Effector memory CD8-positive, alpha-beta T cell (primary cell): ENCODE results near the gene CCNO.

ENCODE experiments used
- ATAC-seq: fragments of 150-1000 bp; cut with Tn5 transposase; replicated peaks from 2 replicates; pipeline ENCODE4 v1.10.0; 2021; ENCODE audit warnings: mild to moderate bottlenecking, moderate library complexity
- DNase-seq, 3 experiments: peaks; one replicate each; pipeline ENCODE4 v3.0.0; 2021
- H3K27ac Mint-ChIP-seq, 2 donors: one replicate each; pipeline ENCODE4 v1.8.0; 2022; ENCODE audit warnings: mild to moderate bottlenecking in 2 of 2, mixed read lengths in 2 of 2, moderate library complexity in 2 of 2
- H3K27me3 Mint-ChIP-seq, 2 donors: one replicate each; pipeline ENCODE4 v1.8.0; 2022; ENCODE audit warnings: mixed read lengths in 2 of 2
- H3K36me3 Mint-ChIP-seq: one replicate; pipeline ENCODE4 v1.8.0; 2022; ENCODE audit warnings: mild to moderate bottlenecking, moderate library complexity, mixed read lengths; ENCODE audit not compliant: insufficient read depth
- H3K4me1 Mint-ChIP-seq, 2 donors: one replicate each; pipeline ENCODE4 v1.8.0; 2022; ENCODE audit warnings: low read depth in 2 of 2, mixed read lengths in 2 of 2
- H3K4me3 Mint-ChIP-seq, 2 donors: one replicate each; pipeline ENCODE4 v1.8.0; 2022; ENCODE audit warnings: mild to moderate bottlenecking in 2 of 2, mixed read lengths in 2 of 2, moderate library complexity in 2 of 2
- H3K9me3 Mint-ChIP-seq, 2 donors: one replicate each; pipeline ENCODE4 v1.8.0; 2022; ENCODE audit warnings: mixed read lengths in 2 of 2

Gene CCNO

DNA sequence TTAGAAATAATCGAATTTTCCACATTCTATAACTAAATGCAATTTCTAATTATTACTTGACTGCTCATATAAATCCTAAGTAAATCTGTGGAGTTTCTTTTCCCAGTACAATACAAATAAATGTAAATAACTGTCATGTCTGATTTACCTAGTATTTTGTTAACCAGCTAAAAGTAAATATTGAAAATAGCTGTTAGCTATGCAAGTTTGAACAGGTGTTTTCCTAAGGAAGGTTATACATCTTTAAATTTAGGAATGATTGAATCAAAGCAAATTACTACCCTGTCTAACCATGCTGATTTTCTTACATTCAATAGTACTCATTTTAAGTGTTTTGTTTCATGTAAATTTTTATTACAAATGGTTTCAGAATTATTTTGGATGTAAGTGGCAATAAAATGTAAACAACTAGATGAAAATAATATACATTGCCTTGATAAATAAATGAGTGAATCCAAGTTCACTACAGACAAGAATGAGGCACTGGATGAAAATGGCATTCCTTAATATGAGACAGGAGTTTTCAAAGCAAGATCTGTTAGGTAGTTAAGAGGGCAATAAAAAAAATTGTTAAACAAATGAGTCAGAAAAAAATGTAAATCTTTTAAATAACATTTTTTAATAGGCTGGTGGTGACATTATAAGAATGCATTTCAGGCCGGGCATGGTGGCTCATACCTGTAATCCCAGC is 22.1 kb downstream of the CCNO start:
- Mint-ChIP-seq H3K27me3 (peaks cover 15 to 18% of the 10 kb centered on the region in 2 donors), H3K4me3 (no peak overlapping the region), H3K27ac (no peak overlapping the region), H3K36me3 (no peaks in the 10 kb centered on the region), H3K9me3 (no peaks in the 10 kb centered on the region), H3K4me1 (peaks cover 0 to 1% of the 10 kb centered on the region in 2 donors)
- no peak for ATAC-seq
- no peak for DNase-seq

DNA sequence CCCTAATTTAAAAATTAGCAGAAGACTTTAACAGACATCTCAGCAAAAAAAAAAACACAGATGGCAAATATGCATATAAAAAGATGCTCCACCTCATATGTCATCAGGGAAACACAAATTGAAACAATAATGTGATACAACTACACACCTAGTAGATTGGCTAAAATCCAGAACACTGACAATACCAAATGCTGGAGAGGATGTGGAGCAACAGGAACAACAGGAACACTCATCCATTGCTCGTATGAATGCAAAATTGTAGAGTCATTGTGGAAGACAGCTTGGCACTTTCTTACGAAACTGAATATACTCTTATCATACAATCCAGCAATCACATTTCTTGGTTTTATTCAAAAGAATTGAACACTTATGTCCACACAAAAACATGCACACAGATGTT is 28.4 kb downstream of the CCNO start:
- H3K36me3 Mint-ChIP-seq: no peaks in the 10 kb centered on the region
- H3K4me1 Mint-ChIP-seq: peaks cover 0 to 1% of the 10 kb centered on the region in 2 donors
- DNase-seq (no peak), ATAC-seq (no peak)
- peaks cover 45 to 52% of the 10 kb centered on the region in 2 donors for H3K27me3 Mint-ChIP-seq
- no peak overlapping the region for H3K4me3 Mint-ChIP-seq
- H3K9me3 Mint-ChIP-seq: no peaks in the 10 kb centered on the region
- no peak overlapping the region for H3K27ac Mint-ChIP-seq

DNA sequence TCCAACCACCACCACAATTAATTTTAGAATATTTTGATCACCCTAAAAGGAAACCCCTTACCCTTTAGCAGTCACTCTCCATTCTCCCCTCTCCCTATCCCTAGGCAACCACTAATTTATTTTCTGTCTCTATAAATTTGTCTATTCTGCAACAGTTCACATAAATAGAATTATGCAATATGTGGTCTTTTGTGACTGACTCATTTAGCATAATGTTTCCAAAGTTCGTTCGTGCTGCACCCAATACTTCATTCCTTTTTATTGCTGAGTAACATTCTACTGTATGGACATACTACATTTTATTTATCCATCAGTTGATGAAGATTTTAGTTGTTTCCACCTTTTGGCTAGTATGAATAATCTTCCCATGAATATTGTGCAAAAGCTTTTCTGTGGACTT is 42.2 kb downstream of the CCNO start:
- Mint-ChIP-seq H3K9me3 (no peaks in the 10 kb centered on the region), H3K4me3 (no peak overlapping the region), H3K27ac (no peak overlapping the region), H3K27me3 (peaks cover 72 to 74% of the 10 kb centered on the region in 2 donors), H3K36me3 (no peaks in the 10 kb centered on the region), H3K4me1 (no peaks in the 10 kb centered on the region)
- DNase-seq (no peak), ATAC-seq (no peak)

DNA sequence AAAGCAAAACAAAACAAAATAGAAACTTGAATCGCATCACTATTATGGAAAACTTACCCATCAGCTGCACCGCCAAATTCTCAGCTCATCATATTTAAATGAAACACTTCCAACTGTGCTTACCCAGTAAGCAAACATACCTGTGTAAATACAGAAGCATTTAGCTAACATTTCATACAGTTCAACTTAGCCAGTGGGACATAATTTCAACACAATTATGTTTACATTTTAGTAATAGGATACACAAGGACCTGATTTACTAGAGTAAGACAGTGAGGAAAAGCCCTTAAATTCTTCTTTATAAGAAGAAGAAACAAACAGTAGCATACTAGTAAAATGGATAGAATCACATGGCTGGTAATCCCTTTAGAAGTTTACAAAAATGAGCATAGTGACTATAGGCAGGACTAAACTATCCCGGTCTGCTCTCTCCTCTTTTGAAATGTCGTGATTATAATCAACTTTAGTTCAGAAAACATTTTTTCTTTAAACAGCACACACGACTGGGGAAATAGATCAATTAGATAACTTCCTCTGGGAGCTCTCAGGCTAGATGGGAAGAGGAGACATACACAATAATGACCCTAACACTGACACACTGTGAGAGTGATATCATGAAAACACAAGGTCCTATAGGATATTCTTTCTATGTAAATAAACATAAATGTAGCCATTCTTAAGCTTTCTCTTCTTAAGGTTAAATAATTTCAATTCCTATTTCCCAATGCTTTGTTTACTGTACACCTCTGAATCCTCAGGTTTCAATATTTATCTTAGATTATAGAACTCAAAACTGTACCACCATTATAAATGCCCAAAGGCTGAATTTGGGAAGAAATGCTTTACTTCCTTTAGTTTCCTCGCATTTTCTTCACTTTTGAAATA is 44.5 kb downstream of the CCNO start:
- Mint-ChIP-seq H3K36me3 (no peaks in the 10 kb centered on the region), H3K27ac (no peak overlapping the region), H3K4me1 (no peaks in the 10 kb centered on the region), H3K27me3 (peaks cover 76 to 78% of the 10 kb centered on the region in 2 donors), H3K9me3 (no peaks in the 10 kb centered on the region), H3K4me3 (no peak overlapping the region)
- no peak for DNase-seq
- ATAC-seq: no peak

DNA sequence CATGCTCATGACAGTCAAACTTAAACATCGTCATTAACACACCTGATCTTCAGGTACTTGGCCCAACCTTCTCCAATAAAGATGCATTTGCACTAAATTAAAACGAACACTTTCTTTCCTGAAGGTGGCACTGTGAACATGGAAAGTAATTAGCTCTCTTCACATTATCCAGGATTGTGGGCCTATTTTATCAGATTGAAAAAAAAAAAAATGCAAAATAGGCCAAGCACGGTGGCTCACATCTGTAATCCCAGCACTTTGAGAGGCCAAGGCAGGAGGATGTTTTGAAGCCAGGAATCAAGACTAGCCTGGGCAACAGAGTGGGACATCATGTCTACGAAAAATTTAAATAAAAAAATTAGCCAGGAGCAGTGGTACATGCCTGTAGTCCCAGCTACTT is 46.0 kb downstream of the CCNO start:
- DNase-seq (no peak), ATAC-seq (no peak)
- H3K27ac Mint-ChIP-seq: no peak overlapping the region
- H3K4me3 Mint-ChIP-seq: no peak overlapping the region
- H3K27me3 Mint-ChIP-seq: peaks cover 68 to 75% of the 10 kb centered on the region in 2 donors
- no peaks in the 10 kb centered on the region for H3K9me3 Mint-ChIP-seq
- H3K36me3 Mint-ChIP-seq: no peaks in the 10 kb centered on the region
- no peaks in the 10 kb centered on the region for H3K4me1 Mint-ChIP-seq
